GM12878 (cell line): ENCODE results near the gene MYMX. TPM values are rescaled to one million over a fixed set of nuclear protein-coding genes. Genes with fewer than 3 reads are reported as not detected.

Experiments
- CBX3 ChIP-seq: fragments of 200-600 bp; sonication (generic); IDR thresholded peaks from 2 replicates; pipeline ENCODE4 v1.6.1; 2016; ENCODE audit warnings: low read depth, borderline replicate concordance
- CHD2 ChIP-seq: IDR thresholded peaks from 2 replicates; pipeline ENCODE4 v1.6.1; 2011; ENCODE audit warnings: low read depth, low read length, improper control_type of control experiment, borderline replicate concordance
- CHD4 ChIP-seq: fragments of 200-600 bp; sonication (generic); IDR thresholded peaks from 2 replicates; pipeline ENCODE4 v1.6.1; 2016; ENCODE audit warnings: mild to moderate bottlenecking
- E2F4 ChIP-seq: IDR thresholded peaks from 2 replicates; pipeline ENCODE4 v1.6.1; 2012; ENCODE audit warnings: low read depth, low read length, improper control_type of control experiment
- FOS ChIP-seq: IDR thresholded peaks from 3 replicates; pipeline ENCODE4 v1.6.1; 2011; ENCODE audit warnings: borderline replicate concordance; ENCODE audit not compliant: insufficient read length; ENCODE audit errors: extremely low read depth
- GABPA ChIP-seq: IDR thresholded peaks from 2 replicates; pipeline ENCODE4 v1.6.1; 2014; ENCODE audit warnings: antibody characterized with exemption, low read depth, mild to moderate bottlenecking, inconsistent platforms
- HCFC1 ChIP-seq: fragments of 150-350 bp; IDR thresholded peaks from 2 replicates; pipeline ENCODE4 v1.6.1; 2014; ENCODE audit warnings: low read length
- HDGF ChIP-seq: fragments of 450-650 bp; IDR thresholded peaks from 2 replicates; pipeline ENCODE4 v1.6.1; 2016; ENCODE audit warnings: antibody characterized with exemption
- HSF1 ChIP-seq: fragments of 150-350 bp; IDR thresholded peaks from 2 replicates; pipeline ENCODE4 v1.6.1; 2014; ENCODE audit warnings: mild to moderate bottlenecking, low read depth, low read length
- MYB ChIP-seq: fragments of 150-350 bp; IDR thresholded peaks from 2 replicates; pipeline ENCODE4 v1.6.1; 2014; ENCODE audit warnings: mild to moderate bottlenecking, low read depth, low read length, borderline replicate concordance
- NBN ChIP-seq: fragments of 450-650 bp; IDR thresholded peaks from 2 replicates; pipeline ENCODE4 v1.6.1; 2016
- NFYA ChIP-seq: IDR thresholded peaks from 2 replicates; pipeline ENCODE4 v1.6.1; 2011; ENCODE audit warnings: low read depth, mild to moderate bottlenecking, low read length, improper control_type of control experiment, borderline replicate concordance
- SIN3A ChIP-seq: IDR thresholded peaks from 2 replicates; pipeline ENCODE4 v1.6.1; 2012; ENCODE audit warnings: low read depth, low read length, improper control_type of control experiment
- SMAD5 ChIP-seq: IDR thresholded peaks from 2 replicates; pipeline ENCODE4 v1.6.1; 2016; ENCODE audit warnings: antibody characterized with exemption, low read depth
- SPI1 ChIP-seq: IDR thresholded peaks from 2 replicates; pipeline ENCODE4 v1.6.1; 2011; ENCODE audit warnings: low read depth, mild to moderate bottlenecking, low read length, moderate library complexity, borderline replicate concordance; ENCODE audit not compliant: insufficient read depth
- STAT1 ChIP-seq: fragments of 450-650 bp; conservative IDR thresholded peaks from 2 replicates; pipeline ENCODE4 v1.6.1; 2014; ENCODE audit warnings: antibody characterized with exemption, mild to moderate bottlenecking
- STAT3 ChIP-seq: IDR thresholded peaks from 2 replicates; pipeline ENCODE4 v1.6.1; 2011; ENCODE audit warnings: low read depth, low read length, improper control_type of control experiment
- ZNF384 ChIP-seq: IDR thresholded peaks from 2 replicates; pipeline ENCODE4 v1.6.1; 2012; ENCODE audit warnings: low read depth, mild to moderate bottlenecking, low read length, improper control_type of control experiment, borderline replicate concordance
- polyA plus RNA-seq, 11 experiments: library from polyadenylated mRNA; depleted of rRNA in 4 of 11; unstranded in 6 of 11; stranded (reverse) in 5 of 11; fragments of >200 nt; fragmentation: Nextera tagmentation in 4 of 11; fragmentation: Illumina TruSeq in 1 of 11; extraction: Ambion mirVana in 4 of 11; extraction: Trizol in 1 of 11; gene quantifications; 1 replicate in 1 of 11; 2 replicates in 10 of 11; pipeline versions ENCODE4 v1.2.1 to v1.2.3, GENCODE V29; 2011 to 2016; ENCODE audit warnings: inconsistent platforms in 2 of 11, missing spikeins in 2 of 11, low read depth in 1 of 11
- total RNA-seq, 4 experiments: library from RNA; depleted of rRNA in 3 of 4; stranded (reverse); fragments of >200 nt in 3 of 4; fragmentation: Illumina TruSeq in 1 of 4; extraction: Trizol in 1 of 4; gene quantifications; 2 replicates each; pipeline versions ENCODE4 v1.2.1 to v1.2.3, GENCODE V29; 2013 to 2021
- TF ChIP-seq, protein P1 (sequence below): IDR thresholded peaks from 2 replicates; pipeline ENCODE4 v1.6.1; 2012; ENCODE audit warnings: improper control_type of control experiment, low read depth, low read length; ENCODE audit not compliant: insufficient replicate concordance
- TF ChIP-seq, protein P2 (sequence below): fragments of 450-650 bp; IDR thresholded peaks from 2 replicates; pipeline ENCODE4 v1.6.1; 2017; ENCODE audit warnings: mild to moderate bottlenecking, low read depth, inconsistent platforms; ENCODE audit not compliant: poor library complexity, severe bottlenecking

Gene MYMX
- total and polyA plus RNA-seq, 10 of the 15 experiments (the other 5 are each of a cell fraction or from before 2014, with no cell fraction given): not detected

DNA sequence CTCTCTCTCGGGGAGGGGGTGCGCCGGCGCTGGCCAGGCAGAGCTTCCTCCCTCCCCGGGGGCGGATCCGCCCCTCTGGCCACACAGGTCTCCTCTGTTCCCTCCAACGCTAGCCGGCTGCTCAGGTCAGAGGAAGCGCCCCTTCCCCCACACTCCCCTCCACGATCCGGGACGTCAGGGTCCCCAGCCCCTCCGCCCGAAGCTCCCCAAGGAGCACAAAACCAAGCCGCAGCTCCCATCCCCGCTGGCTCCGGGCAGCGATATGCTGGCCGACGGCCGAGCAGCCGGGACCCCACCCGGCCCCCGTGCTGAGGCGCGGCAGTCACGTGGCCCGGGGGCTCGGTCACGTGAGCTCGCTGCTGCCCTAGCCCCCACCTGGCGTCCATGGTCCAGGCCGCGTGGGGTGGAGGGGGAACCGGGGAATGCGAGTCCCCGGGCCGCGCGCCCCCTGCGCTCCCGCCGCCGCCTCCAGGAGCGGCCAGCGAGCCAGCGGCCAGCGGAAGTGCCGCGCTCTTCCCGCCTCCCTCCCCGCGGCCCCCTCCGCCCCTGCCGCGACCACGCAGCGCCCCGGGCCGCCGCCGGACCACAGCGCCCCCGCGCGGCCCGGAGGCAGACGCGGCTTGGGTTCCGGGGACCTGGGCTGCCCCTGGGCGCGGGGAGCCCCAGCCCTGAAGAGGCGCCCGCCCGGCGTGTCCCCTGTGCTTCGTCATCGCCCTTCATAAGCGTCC, 40.5 kb downstream of the MYMX start, which contains the start of gene SLC35B2 (continued):
- TF ChIP-seq SIN3A (peak; percentile 79), CHD4 (no peak), ZNF384 (no peak), FOS (peak; percentile 58), HSF1 (no peak), CBX3 (no peak), STAT3 (no peak), HCFC1 (peak; percentile 7; the same call in 1 of the 2 replicates), SPI1 (no peak), NFYA (no peak), GABPA (no peak), STAT1 (no peak), CHD2 (peak; percentile 80), SMAD5 (no peak), E2F4 (no peak), HDGF (peak; percentile 49; the same call in 1 of the 2 replicates), NBN (no peak; the same call in 1 of the 2 replicates), MYB (no peak)
- TF ChIP-seq, protein P1, sequence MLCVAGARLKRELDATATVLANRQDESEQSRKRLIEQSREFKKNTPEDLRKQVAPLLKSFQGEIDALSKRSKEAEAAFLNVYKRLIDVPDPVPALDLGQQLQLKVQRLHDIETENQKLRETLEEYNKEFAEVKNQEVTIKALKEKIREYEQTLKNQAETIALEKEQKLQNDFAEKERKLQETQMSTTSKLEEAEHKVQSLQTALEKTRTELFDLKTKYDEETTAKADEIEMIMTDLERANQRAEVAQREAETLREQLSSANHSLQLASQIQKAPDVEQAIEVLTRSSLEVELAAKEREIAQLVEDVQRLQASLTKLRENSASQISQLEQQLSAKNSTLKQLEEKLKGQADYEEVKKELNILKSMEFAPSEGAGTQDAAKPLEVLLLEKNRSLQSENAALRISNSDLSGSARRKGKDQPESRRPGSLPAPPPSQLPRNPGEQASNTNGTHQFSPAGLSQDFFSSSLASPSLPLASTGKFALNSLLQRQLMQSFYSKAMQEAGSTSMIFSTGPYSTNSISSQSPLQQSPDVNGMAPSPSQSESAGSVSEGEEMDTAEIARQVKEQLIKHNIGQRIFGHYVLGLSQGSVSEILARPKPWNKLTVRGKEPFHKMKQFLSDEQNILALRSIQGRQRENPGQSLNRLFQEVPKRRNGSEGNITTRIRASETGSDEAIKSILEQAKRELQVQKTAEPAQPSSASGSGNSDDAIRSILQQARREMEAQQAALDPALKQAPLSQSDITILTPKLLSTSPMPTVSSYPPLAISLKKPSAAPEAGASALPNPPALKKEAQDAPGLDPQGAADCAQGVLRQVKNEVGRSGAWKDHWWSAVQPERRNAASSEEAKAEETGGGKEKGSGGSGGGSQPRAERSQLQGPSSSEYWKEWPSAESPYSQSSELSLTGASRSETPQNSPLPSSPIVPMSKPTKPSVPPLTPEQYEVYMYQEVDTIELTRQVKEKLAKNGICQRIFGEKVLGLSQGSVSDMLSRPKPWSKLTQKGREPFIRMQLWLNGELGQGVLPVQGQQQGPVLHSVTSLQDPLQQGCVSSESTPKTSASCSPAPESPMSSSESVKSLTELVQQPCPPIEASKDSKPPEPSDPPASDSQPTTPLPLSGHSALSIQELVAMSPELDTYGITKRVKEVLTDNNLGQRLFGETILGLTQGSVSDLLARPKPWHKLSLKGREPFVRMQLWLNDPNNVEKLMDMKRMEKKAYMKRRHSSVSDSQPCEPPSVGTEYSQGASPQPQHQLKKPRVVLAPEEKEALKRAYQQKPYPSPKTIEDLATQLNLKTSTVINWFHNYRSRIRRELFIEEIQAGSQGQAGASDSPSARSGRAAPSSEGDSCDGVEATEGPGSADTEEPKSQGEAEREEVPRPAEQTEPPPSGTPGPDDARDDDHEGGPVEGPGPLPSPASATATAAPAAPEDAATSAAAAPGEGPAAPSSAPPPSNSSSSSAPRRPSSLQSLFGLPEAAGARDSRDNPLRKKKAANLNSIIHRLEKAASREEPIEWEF: no peak
- TF ChIP-seq, protein P2, sequence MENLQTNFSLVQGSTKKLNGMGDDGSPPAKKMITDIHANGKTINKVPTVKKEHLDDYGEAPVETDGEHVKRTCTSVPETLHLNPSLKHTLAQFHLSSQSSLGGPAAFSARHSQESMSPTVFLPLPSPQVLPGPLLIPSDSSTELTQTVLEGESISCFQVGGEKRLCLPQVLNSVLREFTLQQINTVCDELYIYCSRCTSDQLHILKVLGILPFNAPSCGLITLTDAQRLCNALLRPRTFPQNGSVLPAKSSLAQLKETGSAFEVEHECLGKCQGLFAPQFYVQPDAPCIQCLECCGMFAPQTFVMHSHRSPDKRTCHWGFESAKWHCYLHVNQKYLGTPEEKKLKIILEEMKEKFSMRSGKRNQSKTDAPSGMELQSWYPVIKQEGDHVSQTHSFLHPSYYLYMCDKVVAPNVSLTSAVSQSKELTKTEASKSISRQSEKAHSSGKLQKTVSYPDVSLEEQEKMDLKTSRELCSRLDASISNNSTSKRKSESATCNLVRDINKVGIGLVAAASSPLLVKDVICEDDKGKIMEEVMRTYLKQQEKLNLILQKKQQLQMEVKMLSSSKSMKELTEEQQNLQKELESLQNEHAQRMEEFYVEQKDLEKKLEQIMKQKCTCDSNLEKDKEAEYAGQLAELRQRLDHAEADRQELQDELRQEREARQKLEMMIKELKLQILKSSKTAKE: no peak
